ENCODE measurements around the gene C11orf16. TPM values are rescaled to one million over a fixed set of nuclear protein-coding genes. Genes with fewer than 3 reads are reported as not detected.

The C11orf16 gene
- total and polyA plus RNA-seq, 12 donors: 0.07 TPM; not detected in 11

DNA sequence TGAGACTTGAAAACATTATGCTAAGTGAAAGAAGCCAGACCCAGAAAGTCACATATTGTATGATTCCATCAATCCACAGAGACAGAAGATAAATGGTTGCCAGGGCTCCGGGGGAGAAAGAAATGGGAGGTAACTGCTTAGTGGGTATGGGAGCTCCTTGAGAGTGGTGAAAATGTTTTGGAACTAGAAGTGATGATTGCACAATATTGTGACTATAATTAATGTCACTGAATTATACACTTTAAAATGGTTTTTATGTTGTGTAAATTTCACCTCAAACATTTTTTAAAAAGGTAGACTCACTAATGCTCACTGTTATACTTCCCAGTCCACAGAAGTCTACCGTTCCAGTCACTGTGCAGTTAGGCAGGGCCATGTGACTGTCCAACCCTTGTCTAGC is 54.0 kb downstream of the C11orf16 start:
- intact Hi-C loops (cut with DNase I): no loop called here
- Histone ChIP-seq H3K9me3 (replicated peaks in 1 of 3) (no peaks in the 10 kb centered on the region), H3K27ac (no peak overlapping the region), H3K4me1 (replicated peaks in 1 of 2) (no peaks in the 10 kb centered on the region), H3K27me3 (no peaks in the 10 kb centered on the region), H3K36me3 (replicated peaks in 1 of 2) (no peaks in the 10 kb centered on the region), H3K4me3 (no peak overlapping the region)
- 87 to 90% (median 90%) methylated on average over 2 of the region's 2 CpGs for WGBS, 4 donors
- DNase-seq: no peak
- TF ChIP-seq, protein P1, sequence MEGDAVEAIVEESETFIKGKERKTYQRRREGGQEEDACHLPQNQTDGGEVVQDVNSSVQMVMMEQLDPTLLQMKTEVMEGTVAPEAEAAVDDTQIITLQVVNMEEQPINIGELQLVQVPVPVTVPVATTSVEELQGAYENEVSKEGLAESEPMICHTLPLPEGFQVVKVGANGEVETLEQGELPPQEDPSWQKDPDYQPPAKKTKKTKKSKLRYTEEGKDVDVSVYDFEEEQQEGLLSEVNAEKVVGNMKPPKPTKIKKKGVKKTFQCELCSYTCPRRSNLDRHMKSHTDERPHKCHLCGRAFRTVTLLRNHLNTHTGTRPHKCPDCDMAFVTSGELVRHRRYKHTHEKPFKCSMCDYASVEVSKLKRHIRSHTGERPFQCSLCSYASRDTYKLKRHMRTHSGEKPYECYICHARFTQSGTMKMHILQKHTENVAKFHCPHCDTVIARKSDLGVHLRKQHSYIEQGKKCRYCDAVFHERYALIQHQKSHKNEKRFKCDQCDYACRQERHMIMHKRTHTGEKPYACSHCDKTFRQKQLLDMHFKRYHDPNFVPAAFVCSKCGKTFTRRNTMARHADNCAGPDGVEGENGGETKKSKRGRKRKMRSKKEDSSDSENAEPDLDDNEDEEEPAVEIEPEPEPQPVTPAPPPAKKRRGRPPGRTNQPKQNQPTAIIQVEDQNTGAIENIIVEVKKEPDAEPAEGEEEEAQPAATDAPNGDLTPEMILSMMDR (IDR thresholded peaks at IDR 0.05): no peak
- TF ChIP-seq POLR2A (IDR thresholded peaks at IDR 0.05): no peak

DNA sequence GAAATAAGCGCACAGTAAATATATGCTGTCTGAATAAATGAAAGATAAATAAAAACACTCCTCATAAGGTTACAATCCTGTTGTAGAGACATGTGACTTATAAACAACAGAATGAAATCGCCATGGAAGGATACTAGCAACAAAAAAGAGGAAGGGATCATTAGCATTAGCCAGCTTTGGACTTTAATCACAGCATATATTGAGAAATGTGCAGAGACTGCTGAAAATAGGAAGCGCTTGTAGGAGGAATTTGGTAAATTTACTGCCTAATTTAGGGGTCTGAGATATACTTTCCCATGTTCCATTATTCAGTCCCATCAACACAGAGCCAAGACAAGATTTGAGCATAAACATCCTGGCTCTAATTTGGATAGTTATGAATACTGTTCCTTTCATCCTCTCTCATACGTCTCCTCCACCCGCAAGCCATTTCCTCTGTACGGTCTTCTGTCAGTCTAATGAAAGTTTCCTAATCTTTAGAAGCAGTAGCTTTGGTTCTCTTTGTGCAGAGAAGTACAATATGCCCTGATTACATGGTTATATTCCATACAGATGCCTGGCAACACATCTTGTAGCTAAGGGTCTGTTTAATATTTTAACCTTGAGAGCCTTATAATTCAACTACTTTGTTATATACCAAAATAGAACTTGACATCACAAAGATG is 58.9 kb downstream of the C11orf16 start:
- Histone ChIP-seq H3K27ac (peak overlapping the region in 2 of 5 donors; percentile 2 to 17), H3K36me3 (replicated peaks in 1 of 2) (no peaks in the 10 kb centered on the region), H3K9me3 (replicated peaks in 1 of 3) (no peaks in the 10 kb centered on the region), H3K27me3 (no peaks in the 10 kb centered on the region), H3K4me1 (replicated peaks in 1 of 2) (peaks cover 3 to 9% of the 10 kb centered on the region in 2 donors), H3K4me3 (no peak overlapping the region)
- no peak for DNase-seq
- intact Hi-C loops (cut with DNase I): no loop called here
- WGBS, 4 donors: 49 to 60% (median 57%) methylated on average over 6 of the region's 6 CpGs
- TF ChIP-seq, protein P1 (IDR thresholded peaks at IDR 0.05): no peak
- no peak for TF ChIP-seq POLR2A (IDR thresholded peaks at IDR 0.05)

GRCh38 chr11:8871962-8872361 is 60.8 kb downstream of the C11orf16 start:
- Histone ChIP-seq H3K4me3 (peak overlapping the region in 1 of 4 donors; percentile 95), H3K27ac (peak overlapping the region in 2 of 5 donors; percentile 16 to 83), H3K27me3 (no peaks in the 10 kb centered on the region), H3K36me3 (replicated peaks in 1 of 2) (no peaks in the 10 kb centered on the region), H3K4me1 (replicated peaks in 1 of 2) (peaks cover 3 to 9% of the 10 kb centered on the region in 2 donors), H3K9me3 (replicated peaks in 1 of 3) (no peaks in the 10 kb centered on the region)
- intact Hi-C loops (cut with DNase I): no loop called here
- no peak for TF ChIP-seq POLR2A (IDR thresholded peaks at IDR 0.05)
- TF ChIP-seq, protein P1 (IDR thresholded peaks at IDR 0.05): no peak
- DNase-seq: no peak
- 68 to 87% (median 86%) methylated on average over 6 of the region's 6 CpGs for WGBS, 4 donors

DNA sequence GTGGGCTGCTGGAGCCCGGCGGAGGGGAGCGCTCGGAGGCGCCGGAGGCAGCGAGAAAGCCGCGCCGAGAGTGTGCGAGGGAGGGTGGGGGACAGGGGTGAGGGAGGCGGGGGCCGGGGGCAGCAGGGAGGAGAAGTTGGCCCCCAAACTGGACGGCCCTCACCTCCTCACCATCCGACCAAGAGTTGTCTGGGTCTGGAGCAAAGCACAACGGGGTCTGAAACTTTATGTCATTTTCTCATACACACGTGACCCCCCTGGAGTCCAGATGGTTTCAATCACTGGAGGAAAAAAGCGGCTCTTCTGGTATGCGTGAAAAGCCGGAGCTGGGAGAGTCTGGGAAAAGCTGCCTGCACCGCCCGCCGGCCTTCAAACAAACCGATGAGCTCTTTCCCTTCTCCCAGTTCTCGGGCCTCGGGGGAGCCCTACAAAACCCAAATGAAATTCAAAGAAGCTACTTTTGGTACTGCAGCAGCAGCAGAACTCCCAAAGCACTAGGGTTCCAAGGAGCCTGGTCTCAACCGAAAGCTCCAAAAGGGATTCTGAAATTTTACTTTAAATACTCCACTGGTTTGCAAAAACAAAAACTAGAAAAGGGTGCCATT is 61.5 kb downstream of the C11orf16 start:
- WGBS, 4 donors: 1 to 7% (median 2%) methylated on average over 14 to 27 of the region's 27 CpGs

More for the DNA sequence above, 61.5 kb downstream of the C11orf16 start:
- Histone ChIP-seq H3K27ac (peak overlapping the region in 4 of 5 donors; percentile 49 to 89 (median 80)), H3K9me3 (replicated peaks in 1 of 3) (no peaks in the 10 kb centered on the region), H3K36me3 (replicated peaks in 1 of 2) (no peaks in the 10 kb centered on the region), H3K27me3 (no peaks in the 10 kb centered on the region), H3K4me3 (peak overlapping the region; percentile 31 to 95 (median 89)), H3K4me1 (replicated peaks in 1 of 2) (peaks cover 3 to 9% of the 10 kb centered on the region in 2 donors)
- TF ChIP-seq POLR2A (IDR thresholded peaks at IDR 0.05): peak in 1 of 2 donors; percentile 25
- TF ChIP-seq, protein P1 (IDR thresholded peaks at IDR 0.05): no peak
- intact Hi-C loops (cut with DNase I): no loop called here
- peak; percentile 60 to 83 (median 73) for DNase-seq
